Stimulated activated CD8-positive, alpha-beta memory T cell treated with anti-CD3 and anti-CD28 coated beads, Interleukin-15, amount 100 ng/mL, for 24 hours (primary cell): ENCODE results near the gene GTF3C4.
"Not testable (repeated sequence)": the region's sequence is repeated elsewhere in the genome, so short reads cannot be mapped to it uniquely, and the experiment has no call there.

Experiments
- DNase-seq: peaks from one replicate; pipeline ENCODE4 v3.0.0-alpha.2; 2020; ENCODE audit warnings: low read depth

The GTF3C4 gene

GRCh38 chr9:132702254-132702653 lies 32.0 kb downstream of the GTF3C4 start:
- DNase-seq: no peak

GRCh38 chr9:132703336-132703735 lies 33.1 kb downstream of the GTF3C4 start:
- DNase-seq: no peak

DNA sequence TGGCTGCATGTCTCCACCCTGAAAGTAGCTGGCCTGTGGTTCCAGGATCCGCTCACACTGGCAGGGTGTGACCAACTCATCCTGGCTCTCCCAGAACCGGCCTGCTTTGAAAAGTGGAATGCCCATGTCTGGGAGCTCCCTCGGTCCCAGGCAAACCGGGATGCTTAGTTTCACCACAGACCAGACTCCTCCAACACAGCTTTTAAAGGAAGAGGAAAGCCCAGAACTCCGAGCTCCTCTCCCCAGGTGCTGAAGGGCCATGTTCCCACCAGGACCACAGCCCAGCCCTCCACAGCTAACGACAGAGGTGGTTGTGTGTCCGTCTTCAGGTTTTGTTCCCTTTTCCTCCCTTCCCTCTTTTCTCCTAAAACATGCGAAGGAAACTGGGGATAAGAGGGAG lies 38.0 kb downstream of the GTF3C4 start:
- DNase-seq: no peak

DNA sequence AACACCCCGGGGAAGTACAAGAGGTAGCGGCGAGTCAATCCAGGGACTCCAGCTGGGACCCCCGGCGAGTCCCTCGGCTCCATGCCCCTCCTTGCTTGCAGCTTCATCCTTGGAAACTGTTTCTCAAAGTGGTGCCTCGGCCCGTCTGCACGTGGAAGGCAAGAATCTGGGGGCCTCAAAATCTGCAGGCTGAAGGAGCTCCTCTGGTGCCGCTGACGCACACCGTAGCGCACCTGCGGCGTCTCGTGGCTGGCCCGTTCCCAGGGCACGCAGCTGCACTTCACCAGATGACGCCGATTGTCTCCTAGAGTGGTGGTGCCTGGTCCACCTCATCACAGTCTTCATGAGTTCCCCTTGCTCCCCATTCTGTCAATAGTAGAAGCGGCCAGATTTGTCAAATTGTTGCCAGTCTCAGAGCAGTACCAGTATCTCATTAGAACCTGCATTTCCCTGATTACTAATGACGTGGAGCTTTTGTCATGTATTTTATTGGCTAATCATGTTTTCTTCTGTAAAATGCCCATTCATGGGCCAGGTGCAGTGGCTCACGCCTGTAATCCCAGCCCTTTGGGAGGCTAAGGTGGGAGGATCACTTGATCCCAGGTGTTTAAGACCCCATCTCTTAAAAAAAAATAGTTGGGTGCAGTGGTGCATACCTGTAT lies 38.6 kb downstream of the GTF3C4 start:
- no peak for DNase-seq

DNA sequence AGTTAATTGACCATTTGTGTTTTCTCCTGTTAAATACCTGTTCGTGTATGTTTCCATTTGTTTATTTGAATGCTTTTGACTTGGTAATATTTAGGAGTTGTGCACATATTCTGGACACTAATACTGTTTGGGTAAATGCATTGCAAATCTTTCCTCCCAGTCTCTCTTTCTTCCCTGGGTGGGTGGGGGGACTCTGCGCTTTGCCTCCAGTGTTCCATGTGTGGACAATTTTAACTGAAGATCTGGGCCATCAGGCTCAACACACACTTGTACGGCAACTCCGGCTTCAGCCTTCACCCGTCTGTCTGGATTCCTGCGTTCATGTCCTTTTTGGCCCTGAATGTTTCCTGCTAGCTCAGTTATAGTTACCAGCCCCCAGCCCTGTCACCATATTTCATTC lies 40.1 kb downstream of the GTF3C4 start:
- DNase-seq: no peak

GRCh38 chr9:132711152-132711551 lies 40.9 kb downstream of the GTF3C4 start:
- DNase-seq: not testable (repeated sequence)

GRCh38 chr9:132711846-132712245 lies 41.6 kb downstream of the GTF3C4 start:
- no peak for DNase-seq

GRCh38 chr9:132712753-132713152 lies 42.5 kb downstream of the GTF3C4 start:
- DNase-seq: no peak

DNA sequence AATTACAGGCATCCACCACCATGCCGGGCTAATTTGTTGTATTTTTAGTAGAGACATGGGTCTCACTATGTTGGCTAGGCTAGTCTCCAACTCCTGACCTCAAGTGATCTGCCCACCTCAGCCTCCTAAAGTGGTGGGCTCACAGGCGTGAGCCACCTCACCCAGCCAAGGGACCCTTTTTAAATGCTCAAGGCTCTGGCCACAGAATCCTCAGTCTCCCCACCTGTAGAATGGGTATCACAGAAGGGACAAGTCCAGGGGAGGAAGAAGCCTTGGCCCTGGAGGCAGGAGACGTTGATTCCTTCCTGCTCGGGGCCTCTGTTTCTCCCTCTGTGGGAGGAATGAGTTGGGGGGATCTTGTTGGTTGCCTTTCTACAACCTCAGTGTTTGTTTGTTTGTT lies 45.7 kb downstream of the GTF3C4 start:
- DNase-seq: no peak

- DNase-seq: no peak
These were observed 47.2 kb downstream of the GTF3C4 start for GRCh38 chr9:132717326-132717945.

DNA sequence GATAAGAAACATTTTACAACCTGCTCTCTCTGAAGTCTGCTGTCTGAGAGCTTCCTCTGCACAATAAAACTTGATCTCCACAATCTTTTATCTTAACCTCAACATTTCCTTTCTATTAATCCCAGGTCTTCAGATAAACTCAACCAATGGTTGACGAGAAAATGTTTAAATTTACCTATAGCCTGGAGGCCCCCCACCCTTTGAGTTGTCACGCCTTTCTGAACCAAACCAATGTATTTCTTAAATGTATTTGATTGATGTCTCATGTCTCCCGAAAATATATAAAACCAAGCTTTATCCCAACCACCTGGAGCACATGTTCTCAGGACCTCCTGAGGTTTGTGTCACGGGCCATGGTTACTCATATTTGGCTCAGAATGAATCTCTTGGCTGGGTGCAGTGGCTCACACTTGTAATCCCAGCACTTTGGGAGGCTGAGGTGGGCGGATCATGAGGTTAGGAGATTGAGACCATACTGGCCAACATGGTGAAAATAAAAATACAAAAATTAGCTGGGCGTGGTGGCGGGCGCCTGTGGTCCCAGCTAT lies 48.2 kb downstream of the GTF3C4 start:
- not testable (repeated sequence) for DNase-seq

DNA sequence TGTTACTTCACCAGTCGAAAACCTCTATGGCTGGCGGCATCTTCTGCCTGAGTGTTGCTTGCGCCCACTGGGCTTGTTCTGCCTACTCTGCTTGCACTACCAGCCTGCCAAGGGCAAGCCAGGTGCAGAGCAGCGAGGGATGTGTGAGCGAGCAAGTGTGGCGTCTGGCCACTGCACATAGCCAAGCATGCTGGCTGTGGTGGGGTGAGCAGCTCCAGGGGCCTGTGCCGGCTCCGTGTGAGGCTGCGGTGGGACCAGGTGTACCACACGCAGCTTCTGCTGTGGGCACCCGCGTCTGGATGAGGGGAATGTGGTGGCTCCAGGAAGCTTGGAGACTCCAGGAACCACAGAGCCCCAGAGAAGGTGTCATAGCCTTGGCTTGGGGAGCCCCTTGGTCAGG lies 51.4 kb downstream of the GTF3C4 start:
- no peak for DNase-seq

DNA sequence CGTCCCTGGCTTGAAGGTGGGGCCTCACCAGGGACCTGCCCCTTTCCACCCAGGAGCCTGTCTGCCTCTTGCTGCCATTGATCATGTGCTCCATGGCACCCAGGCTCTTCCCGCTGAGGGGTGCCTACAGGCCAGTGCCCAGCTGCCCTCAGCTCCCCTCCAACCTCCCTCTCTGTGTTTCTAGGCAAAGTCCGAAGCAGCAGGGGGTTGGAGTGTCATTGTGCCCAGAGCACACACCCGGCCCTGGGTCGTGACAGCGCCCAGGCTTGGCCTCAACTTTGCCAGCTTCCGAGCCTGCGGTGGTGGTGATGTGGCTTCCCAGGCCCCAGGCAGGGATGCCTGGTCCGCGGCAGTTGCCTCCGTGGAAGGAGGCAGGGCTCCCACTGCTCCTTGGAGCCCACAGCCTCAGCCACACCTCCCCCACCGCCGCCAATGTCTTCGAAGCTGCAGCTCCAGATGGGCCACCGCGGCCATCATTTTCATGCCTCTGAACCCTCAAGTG lies 52.4 kb downstream of the GTF3C4 start:
- no peak for DNase-seq

DNA sequence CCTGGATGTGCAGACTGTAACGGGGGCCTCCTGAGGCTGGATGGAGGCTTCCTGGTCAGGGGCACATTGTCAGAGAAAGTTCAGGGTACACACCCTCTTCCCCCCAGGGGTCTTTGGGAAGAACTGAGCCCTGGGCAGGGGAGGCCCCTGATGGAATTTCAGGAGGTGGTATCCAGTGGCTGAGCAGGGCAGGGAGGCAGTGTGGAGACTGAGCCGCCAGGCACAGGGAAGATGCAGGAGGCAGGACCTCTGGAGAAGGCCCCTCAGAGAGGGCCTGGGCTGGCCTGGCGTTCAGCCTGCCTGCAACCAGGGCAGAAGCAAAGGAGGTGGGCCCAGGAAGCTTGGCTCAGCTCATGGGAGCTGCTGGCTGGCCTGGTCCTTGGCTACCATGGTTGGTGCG lies 53.5 kb downstream of the GTF3C4 start:
- DNase-seq: no peak

- no peak for DNase-seq
These were observed 55.0 kb downstream of the GTF3C4 start for GRCh38 chr9:132725306-132725705.

GRCh38 chr9:132726576-132727130 lies 56.4 kb downstream of the GTF3C4 start:
- no peak for DNase-seq

DNA sequence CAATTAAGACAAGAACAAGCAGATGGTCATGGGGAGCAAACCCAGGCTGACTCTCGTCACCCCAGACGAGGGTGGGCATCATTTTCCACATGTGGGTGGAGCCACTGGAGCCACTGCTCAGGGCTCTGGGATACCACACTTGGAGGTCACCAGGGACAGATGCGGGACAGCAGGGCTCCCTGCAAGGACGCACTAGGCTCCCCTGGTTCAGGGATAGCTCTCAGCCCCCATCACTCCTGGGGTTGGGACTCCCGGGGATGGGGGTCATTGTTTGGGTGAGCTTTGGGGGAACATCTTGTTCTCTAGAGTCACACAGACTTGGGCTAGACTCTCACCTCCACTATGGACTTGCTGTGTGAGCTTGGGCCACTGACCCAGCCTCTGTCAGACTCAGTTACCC lies 57.8 kb downstream of the GTF3C4 start:
- no peak for DNase-seq

DNA sequence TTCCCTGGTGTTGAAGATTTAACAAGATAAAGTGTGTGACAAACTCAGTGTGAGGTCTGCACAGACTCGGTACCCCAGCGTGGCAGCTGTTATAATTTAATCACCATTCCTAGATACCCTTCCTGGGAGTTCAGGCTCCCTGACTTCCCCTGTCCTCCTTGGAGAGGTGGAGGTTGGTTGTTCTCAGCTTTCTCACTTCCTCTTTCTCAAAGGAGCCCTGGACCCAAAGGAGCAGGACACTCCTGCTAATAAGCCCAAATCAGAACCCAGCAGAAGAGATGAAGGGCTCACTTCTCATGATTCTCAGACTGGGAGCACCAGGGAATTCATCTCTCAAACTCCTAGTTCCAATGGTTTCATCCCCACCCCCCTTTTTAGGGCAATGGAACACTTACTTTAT lies 58.2 kb downstream of the GTF3C4 start:
- no peak for DNase-seq

GRCh38 chr9:132729235-132729890 lies 59.1 kb downstream of the GTF3C4 start:
- no peak for DNase-seq

GRCh38 chr9:132730054-132731033 lies 60.1 kb downstream of the GTF3C4 start:
- no peak for DNase-seq

GRCh38 chr9:132731230-132731629 lies 61.0 kb downstream of the GTF3C4 start:
- no peak for DNase-seq
